NCI-H2107 (cell line): ENCODE data around the gene KRTAP12-3.
"Not testable (repeated sequence)": the region's sequence is repeated elsewhere in the genome, so short reads cannot be mapped to it uniquely, and the experiment has no call there.

ENCODE experiments used
- DNase-seq: peaks from one replicate; lab custom pipeline; 2025; lab: John Stamatoyannopoulos, UW

KRTAP12-3 gene

DNA sequence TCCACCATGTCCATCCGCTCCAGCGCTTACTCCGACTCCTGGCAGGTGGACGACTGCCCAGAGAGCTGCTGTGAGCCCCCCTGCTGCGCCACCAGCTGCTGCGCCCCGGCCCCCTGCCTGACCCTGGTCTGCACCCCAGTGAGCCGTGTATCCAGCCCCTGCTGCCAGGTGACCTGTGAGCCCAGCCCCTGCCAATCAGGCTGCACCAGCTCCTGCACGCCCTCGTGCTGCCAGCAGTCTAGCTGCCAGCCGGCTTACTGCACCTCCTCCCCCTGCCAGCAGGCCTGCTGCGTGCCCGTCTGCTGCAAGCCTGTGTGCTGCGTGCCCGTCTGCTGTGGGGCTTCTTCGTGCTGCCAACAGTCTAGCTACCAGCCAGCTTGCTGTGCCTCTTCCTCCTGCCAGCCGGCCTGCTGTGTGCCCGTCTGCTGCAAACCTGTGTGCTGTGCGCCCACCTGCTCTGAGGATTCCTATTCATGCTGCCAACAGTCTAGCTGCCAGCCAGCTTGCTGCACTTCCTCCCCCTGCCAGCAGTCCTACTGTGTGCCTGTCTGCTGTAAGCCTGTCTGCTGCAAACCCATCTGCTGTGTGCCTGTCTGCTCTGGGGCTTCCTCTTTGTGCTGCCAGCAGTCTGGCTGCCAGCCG is 30.4 kb upstream of the KRTAP12-3 start:
- DNase-seq = not testable (repeated sequence)

DNA sequence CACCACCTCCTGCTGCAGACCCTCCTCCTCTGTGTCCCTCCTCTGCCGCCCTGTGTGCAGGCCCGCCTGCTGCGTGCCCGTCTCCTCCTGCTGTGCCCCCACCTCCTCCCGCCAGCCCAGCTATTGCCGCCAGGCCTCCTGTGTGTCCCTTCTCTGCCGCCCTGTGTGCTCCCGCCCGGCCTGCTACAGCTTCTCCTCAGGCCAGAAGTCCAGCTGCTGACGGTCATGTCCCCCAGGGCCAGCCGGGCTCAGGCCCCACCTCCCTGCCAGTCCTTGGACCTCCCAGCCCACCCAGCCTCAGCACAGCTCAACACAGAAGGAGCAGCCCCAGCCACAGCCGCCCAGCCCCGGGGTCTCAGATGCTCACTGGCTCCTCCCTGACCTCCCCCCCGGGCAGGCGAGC is 29.9 kb upstream of the KRTAP12-3 start:
- DNase-seq = not testable (repeated sequence)

DNA sequence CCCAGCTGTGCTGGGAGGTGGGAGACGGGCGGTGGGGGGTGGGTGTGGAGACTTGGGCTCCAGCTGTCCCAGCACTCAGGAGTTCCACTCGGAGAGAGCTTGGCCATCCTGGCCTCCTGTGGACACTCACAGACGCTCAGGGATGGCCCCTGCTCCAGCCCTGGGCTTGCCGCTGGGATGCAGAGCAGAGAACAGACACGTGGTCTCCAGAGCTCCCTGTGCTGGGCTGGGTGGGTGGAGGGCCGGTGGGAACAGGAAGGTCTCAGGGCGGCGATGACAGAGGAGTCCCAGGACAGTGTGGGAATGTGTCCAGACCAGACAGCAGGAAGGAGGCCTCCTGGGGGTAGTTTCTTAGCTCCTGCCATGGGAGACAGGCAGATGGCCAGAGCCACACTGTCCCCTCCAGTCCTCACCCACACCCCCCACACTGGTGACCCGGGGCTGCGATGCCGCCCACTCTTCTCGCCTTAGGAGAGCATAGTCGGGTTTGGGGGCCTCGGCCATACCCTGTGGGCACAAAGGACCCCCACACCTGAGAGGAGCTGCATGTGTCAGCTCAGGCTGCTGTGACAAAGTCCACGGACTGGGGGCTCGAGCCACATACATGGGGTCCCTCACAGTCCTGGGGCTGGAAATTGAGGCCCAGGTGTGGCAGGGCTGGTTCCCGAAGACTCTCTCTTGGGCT is 28.9 kb upstream of the KRTAP12-3 start:
- no peak for DNase-seq

DNA sequence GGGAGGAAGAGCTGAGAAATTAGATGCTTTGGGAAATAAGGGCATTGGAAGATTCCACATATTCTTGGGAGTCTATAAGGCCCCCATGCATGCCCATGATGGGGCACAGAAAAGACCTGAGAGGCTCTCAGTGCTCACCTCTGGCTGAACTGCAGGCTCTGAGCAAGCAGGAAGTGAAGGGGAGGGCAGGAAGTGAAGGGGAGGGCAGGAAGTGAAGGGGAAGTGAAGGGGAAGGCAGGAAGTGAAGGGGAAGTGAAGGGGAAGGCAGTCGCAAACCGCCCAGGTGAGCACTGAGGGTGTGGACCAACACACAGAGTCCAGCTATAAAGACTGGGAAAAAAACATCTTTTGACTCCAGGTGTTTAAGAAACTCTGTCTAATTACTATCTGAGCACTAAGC is 27.3 kb upstream of the KRTAP12-3 start:
- no peak for DNase-seq

DNA sequence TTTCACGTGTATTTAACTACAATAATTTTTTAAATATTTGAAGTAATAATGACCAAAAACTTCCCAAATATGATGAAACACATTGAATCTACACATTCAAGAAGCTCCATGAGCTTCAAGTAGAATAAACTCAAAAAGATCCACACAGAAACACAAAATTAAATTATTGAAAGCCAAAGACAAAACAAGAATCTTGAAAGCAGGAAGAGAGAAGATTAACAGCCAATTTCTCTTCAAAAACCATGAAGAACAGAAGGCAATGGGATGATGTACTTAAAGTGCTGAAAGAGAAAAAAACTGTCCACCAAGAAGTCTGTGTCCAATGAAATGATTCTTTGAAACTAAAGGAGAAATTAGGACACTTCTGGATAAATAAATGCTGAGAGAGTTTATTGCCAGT is 25.7 kb upstream of the KRTAP12-3 start:
- no peak for DNase-seq

DNA sequence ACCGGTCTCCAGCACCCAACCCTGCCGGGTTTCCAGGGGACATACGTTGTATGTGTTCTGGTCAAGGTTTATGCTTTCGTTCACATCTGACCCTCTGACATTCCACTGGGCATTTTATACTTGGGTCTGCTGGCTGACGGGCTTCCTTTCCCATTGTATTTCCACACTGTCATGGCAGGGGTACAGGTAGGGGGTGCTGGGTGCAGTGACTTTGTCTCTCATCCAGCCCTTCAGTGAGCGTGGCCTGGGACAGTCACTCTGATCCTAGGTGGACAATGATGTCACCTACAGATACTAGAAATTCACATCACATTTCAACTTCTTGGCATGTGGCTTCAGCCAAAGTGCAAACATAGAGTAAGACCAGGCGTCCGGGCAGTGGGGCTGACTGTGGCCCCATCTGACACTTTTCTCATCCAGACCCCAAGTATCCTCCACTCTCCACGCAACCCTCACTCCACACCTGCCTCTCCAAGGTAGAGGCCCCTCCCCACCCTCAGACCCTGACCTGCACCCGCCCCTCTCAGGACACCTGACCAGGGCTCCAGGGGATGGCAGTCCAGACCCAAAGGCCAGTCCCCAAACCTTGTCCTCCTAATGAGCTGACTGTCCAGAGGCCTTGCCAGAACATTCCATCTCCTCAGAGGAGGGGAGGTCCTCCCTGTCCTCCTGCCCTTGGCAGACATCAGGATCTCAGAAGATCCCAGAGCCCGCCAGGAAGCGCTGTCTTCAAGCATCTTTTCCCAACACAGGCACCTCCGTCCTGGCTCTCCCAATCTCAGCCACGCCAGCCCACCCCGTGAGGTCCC is 21.3 kb upstream of the KRTAP12-3 start:
- DNase-seq = no peak

DNA sequence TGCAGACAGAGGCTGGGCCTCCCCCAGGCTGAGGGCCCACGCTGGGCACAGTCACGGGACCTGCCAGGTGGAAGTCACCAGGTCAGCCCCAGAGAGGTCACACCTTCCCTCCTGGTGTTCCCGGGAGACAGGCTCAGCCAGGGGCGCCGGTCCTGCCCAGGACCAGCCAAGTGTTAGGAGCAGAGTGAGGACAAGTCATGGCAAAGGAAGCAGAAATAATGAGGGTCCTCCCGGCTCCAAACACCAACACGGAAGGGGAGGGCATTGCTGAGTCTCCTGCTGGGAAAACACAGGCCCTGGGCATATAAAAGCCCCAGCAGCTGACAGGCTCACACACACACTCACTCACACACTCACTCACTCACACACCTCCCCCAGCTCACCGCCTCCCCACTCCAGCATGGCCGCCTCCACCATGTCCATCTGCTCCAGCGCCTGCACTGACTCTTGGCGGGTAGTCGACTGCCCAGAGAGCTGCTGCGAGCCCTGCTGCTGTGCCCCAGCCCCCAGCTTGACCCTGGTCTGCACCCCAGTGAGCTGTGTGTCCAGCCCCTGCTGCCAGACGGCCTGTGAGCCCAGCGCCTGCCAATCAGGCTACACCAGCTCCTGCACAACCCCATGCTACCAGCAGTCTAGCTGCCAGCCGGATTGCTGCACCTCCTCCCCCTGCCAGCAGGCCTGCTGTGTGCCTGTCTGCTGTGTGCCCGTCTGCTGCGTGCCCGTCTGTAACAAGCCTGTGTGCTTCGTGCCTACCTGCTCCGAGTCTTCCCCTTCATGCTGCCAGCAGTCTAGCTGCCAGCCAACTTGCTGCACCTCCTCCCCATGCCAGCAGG is 20.5 kb upstream of the KRTAP12-3 start, which contains the start of gene KRTAP10-10:
KRTAP10-10 (plus strand) TSS at position 339 of the 833 bp plus-strand sequence; CDS start at position 401, 62 bp downstream.
- no peak for DNase-seq

DNA sequence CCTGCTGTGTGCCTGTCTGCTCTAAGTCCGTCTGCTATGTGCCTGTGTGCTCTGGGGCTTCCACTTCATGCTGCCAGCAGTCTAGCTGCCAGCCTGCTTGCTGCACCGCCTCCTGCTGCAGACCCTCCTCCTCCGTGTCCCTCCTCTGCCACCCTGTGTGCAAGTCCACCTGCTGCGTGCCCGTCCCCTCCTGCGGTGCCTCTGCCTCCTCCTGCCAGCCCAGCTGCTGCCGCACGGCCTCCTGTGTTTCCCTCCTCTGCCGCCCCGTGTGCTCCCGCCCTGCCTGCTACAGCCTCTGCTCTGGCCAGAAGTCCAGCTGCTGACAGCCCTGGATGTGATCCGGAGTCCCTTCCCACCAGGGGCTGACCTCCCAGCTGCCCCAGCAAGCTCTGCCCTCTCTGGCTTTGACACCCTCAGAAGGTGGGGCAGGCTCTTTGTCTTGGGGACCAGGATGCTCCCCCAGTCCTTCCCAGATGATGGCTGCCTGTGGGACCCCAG is 19.8 kb upstream of the KRTAP12-3 start:
- DNase-seq = not testable (repeated sequence)

DNA sequence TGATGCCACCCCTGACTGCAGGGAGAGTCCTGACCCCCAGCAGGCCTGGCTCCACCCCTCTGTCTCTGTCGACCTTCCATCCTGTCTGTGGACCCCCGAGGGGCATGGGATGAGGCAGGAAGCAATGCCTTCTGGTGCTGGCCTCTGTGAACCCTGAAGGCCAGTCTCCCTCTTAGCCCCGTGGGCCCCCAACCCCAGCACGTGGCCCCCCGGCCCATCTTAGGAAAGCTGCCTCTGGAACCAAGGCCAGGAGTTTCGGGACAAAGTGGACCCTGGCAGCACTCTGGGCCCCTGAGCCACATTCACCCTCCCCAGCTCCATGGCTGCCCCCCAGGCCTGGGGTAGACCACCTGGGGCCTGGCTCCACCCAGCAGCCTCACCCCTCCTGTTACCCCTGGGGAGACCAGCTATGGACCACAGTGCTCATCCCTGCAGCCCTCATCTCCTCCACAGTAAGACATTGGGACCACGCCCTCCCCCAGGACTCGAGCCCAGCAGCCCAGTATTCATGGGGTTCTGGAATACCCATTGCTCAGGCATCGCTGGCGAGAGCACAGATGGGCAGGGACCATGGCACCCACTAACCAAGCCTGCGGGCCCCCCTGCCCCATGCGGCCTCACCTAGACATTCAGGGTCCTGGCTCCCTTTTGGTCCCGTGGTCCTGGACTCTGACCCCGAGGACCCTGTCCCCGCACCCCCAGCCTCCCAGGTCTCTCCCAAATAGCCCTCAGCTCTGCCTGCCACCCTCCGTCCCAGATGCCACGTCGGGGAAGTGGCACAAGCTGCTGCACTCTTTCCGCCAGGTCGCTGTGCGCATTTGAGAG is 19.0 kb upstream of the KRTAP12-3 start:
- not testable (repeated sequence) for DNase-seq

DNA sequence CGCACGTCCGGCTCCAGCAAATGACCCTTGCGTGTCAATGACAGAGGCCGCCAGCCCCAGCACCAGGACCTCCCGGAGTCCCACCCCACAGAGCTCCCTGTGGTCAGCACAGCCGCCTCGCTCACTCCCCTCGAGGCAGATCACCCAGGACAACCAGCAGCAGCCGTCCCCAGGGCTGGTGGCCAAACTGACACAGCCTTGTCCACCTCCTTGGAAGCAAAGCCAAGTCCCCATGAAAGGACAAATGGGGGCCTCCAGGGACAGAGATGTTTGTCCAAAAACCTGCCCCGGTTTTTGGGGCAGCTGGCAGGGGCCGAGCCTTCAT is 18.4 kb upstream of the KRTAP12-3 start:
- DNase-seq = no peak

DNA sequence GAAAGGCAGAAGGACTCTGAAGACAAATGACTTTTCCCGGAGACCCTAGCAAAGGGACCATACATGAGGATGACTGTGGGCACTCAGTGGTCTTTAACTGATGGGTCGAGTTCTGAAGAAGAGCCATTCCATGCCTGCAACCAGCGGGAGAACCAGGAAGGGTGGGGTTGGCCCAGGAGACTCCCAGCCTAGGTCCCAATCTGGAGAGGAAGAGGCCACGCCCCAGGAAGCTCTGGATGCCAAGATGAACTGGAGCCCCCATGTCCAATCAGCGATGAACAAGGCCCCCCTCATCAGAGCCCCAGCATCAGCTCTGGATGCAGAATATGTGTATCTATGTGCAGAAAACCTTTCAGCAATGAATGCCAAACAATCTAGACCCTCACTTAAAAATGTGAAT is 17.0 kb upstream of the KRTAP12-3 start:
- no peak for DNase-seq

DNA sequence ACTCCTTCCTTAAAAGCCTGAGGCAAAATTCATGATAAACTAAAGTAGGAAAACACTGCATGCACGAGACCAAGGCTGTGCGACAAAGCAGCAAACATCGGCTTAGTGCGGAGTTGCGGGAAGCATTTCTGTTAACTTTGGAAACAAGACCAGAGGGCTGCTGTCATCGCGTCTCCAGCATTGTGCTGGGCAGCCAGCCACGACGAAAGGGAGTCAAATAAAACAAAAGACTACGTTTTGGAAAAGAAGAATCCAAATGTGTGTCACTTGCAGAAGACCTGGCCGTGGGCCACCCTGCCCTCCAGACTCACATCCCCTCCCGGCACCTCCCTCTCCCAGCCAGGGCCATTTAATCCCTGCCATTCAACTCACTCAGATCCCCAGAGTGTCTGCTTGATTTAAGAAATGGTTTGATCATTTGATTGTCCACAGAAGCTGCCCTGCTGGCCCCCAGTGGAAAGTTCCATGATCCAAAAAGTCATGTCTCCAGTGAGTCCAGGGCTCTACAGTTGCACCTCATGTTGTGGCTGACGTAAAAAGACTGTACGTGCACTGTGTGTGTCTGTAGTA is 13.9 kb upstream of the KRTAP12-3 start:
- DNase-seq = no peak

DNA sequence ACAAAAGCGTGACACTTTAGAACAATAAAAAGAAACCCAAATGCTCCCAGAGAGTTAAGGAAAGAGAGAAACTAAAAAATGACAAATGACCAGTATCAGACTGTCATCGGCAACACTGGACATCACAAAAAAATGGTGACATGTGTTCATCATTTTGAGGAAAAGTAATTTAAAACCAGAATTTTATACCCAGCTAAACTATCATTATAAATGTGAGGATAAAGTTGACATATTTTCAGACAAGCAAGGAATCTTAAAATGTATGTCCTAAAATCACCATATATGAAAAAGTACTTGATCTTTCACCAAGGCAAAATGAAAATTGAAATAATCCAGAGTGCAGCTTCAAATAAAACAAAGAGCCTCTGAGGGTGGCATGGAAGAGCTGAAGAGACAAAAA is 12.9 kb upstream of the KRTAP12-3 start:
- no peak for DNase-seq

DNA sequence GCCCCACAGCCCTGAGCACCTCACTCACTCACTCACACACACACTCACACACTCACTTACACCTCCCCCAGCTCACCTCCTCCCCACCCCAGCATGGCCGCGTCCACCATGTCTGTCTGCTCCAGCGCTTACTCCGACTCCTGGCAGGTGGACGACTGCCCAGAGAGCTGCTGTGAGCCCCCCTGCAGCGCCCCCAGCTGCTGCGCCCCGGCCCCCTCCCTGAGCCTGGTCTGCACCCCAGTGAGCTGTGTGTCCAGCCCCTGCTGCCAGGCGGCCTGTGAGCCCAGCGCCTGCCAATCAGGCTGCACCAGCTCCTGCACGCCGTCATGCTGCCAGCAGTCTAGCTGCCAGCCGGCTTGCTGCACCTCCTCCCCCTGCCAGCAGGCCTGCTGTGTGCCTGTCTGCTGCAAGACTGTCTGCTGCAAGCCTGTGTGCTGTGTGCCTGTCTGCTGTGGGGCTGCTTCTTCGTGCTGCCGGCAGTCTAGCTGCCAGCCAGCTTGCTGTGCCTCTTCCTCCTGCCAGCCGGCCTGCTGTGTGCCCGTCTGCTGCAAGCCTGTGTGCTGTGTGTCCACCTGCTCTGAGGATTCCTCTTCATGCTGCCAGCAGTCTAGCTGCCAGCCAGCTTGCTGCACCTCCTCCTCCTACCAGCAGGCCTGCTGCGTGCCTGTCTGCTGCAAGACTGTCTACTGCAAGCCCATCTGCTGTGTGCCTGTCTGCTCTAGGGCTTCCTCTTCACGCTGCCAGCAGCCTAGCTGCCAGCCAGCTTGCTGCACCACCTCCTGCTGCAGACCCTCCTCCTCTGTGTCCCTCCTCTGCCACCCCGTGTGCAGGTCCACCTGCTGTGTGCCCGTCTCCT is 11.1 kb upstream of the KRTAP12-3 start, which contains the start of gene KRTAP10-11:
KRTAP10-11 (plus strand) TSS at position 49 of the 856 bp plus-strand sequence; CDS start at position 94, 45 bp downstream.
- not testable (repeated sequence) for DNase-seq

DNA sequence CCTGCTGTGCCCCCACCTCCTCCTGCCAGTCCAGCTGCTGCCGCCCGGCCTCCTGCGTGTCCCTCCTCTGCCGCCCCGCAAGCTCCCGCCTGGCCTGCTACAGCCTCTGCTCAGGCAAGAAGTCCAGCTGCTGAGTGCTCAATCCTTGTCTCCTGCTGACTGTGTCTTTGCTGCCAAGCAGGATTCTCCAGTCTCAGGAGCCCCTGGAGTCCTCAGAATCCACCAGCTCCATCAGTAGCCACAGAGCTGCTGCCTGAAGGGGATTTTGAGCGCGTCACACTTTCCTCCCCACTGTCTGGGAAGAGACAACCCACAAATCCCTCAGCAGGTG is 10.5 kb upstream of the KRTAP12-3 start:
- DNase-seq = no peak

DNA sequence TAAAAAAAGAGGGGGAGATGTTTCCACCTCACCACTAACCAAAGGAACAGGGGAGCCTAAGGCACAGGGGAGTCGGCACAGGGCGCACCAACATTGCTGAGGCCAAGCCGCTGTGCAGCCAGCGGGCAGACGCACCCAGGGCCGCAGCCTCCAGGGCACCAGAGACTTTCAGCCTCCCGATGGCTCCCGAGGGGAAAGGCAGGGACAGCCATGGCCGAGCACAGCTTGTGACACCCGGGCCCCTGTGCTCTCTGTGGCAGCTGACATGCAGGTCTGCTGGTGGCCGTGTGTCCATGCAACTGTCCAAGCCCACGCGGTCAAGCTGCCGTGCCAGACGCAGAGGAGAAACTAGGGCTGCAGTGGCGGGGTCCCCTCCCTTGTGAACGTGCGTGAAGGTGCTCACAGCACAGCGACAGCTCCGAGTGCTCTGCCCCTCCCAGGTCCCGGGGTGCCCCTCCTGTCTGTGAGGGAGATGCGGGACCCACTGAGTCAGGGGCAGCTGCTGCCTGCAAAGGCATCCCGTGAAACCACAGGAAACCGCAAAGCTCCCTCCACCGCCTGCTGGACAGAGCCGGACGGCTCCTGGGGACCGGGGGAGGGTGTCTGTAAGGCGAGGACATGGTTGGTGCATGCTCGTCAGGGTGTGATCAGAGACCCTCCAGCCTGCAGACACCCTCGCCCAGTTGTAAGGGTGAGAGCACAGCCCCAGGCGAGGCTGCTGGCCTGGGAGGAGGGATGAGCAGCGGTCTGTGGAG is 9.0 kb upstream of the KRTAP12-3 start:
- DNase-seq = no peak

DNA sequence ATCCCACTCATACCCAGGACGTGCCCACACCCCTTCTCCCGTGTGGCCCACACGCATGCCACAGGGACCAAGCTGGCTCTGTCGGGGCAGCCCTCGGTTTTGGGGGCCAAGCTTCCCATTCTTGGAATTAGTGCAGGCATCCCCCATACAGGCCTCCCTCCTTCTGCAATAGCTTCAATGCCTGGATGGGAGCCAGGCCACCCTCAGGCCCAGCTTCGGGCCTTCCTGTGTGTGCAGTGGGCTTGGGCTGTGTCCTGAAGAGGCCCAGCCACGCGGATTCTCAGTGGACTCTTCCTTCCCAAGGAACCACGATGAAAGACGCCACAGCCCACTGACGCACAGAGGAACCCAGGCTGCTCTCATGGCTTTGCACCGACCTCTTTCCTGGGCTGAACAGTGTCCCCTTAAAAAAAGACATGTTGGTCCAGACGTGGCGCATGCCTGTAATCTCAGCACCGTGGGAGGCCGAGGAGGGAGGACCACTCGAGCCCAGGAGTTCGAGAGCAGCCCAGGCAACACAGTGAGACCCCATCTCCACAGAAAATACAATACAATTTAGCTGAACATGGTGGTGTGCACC is 8.1 kb upstream of the KRTAP12-3 start:
- no peak for DNase-seq

DNA sequence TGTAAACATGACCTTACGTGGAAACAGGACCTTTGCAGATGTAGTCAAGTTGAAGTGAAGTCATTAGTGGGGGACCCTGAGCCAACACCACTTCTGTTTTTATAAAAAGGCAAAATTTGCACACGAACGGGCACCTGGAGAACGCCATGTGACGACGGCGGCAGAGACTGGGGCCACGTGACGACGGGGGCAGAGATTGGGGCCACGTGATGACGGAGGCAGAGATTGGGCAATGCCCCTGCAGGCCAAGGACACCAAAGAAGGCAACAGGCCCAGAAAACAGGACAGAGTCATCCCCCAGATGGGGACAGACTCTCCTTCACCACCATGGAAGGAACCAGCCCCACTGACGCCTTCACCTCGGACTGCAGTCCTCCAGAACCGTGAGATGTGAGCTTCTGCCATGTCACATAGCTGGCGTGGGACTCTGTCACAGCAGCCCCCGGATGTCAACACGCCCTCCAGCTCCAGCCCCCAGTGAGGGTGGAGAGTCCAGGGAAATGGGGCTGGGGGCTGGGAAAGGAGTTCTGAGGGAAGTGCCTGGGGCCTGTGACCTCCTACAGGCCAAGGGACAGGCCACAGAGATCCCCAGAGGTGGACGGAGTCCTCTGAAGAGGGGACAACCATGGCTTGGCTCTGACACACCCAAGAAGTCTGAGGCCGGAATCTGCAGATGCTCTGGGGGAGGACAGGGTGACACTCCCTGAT is 7.3 kb upstream of the KRTAP12-3 start:
- no peak for DNase-seq
